OCI-LY3 (cell line): ENCODE results near the gene ZNF526.

Source experiments
- EZH2phosphoT487 ChIP-seq: fragments of 200-600 bp; shearing (Covaris generic); IDR thresholded peaks from 2 replicates; pipeline ENCODE4 v1.6.1; 2018; ENCODE audit warnings: antibody characterized with exemption, mixed run types, low read depth
- TF ChIP-seq, protein P1 (sequence below): fragments of 200-600, 300-600 bp; sonication (generic); IDR thresholded peaks from 2 replicates; pipeline ENCODE4 v1.5.1; 2014; ENCODE audit warnings: antibody characterized with exemption, low read length, low read depth

DNA sequence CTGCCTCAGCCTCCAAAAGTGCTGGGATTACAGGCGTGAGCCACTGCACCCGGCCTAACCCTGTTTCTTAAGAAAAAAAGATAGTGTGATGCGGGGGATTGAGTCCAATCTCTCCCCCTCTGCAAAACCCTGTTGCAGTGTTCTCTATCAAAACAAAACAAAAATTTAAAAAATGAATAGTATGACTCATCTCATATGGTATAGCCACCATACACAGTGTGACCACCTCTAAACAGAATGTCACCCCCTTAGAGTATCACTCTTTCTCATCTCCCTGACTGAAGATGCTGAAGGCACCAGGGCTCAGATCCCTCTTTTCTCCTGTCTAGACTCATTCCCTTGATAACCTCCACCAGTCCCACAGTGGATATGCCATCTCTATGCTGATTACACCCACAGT, 41.7 kb downstream of the ZNF526 start:
- TF ChIP-seq, protein P1, sequence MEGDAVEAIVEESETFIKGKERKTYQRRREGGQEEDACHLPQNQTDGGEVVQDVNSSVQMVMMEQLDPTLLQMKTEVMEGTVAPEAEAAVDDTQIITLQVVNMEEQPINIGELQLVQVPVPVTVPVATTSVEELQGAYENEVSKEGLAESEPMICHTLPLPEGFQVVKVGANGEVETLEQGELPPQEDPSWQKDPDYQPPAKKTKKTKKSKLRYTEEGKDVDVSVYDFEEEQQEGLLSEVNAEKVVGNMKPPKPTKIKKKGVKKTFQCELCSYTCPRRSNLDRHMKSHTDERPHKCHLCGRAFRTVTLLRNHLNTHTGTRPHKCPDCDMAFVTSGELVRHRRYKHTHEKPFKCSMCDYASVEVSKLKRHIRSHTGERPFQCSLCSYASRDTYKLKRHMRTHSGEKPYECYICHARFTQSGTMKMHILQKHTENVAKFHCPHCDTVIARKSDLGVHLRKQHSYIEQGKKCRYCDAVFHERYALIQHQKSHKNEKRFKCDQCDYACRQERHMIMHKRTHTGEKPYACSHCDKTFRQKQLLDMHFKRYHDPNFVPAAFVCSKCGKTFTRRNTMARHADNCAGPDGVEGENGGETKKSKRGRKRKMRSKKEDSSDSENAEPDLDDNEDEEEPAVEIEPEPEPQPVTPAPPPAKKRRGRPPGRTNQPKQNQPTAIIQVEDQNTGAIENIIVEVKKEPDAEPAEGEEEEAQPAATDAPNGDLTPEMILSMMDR: no peak
- no peak for TF ChIP-seq EZH2phosphoT487
